Cerebellar cortex (tissue), 1 donor: ENCODE results near the gene UNC13B.
A peak's percentile ranks its signal among the peaks of the same experiment; 100 is the strongest.

Experiments used
- DNase-seq: peaks from one replicate; pipeline ENCODE4 v3.0.0-alpha.2; 2015; ENCODE audit warnings: low spot score

UNC13B gene

DNA sequence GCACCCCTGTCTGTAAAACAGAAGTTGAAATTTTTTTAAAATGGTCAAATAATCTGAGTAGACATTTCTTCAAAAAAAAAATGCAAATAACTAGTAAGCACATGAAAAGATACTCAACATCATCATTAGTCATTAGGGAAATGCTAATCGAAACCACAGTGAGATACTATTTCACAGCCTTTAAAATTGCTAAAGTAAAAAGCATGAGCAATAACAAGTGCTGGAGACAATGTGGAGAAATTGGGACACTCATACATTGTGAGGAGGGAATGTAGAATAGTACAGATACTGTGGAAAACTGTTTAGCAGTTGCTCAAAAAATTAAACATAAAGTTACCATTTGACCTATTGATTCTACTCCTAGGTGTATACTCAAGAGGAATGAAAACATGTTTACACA, 269.7 kb downstream of the UNC13B start:
- no peak for DNase-seq

GRCh38 chr9:35432076-35432475, 270.3 kb downstream of the UNC13B start:
- DNase-seq: no peak

GRCh38 chr9:35436933-35437332, 275.1 kb downstream of the UNC13B start:
- DNase-seq: no peak

DNA sequence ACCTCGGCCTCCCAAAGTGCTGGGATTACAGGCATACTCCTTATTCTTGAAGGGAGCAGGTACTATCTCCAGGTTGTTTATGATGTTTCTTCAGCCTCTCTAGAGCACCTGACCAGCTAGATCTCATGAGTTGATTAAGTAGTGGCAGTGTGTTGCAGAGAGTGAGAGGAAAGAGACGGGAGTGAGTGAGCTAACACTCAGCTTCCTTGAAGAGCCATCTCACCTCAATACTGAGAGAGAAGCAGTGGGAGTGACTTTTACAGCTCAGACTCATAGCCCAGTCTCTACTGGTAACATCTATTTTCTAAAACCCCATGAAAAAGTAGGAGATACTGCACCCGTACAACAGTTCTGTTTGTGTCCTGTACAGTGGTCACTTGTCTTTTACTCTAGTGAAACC, 284.2 kb downstream of the UNC13B start:
- no peak for DNase-seq

GRCh38 chr9:35448496-35448895, 286.7 kb downstream of the UNC13B start:
- DNase-seq: no peak

- DNase-seq: peak; percentile 10
Observed at GRCh38 chr9:35452481-35452880, 290.7 kb downstream of the UNC13B start.

GRCh38 chr9:35453786-35454185, 292.0 kb downstream of the UNC13B start:
- DNase-seq: no peak
